HG03460 (cell line): Measurements from ENCODE around the gene SRGAP1.
"Not testable (repeated sequence)": the region's sequence is repeated elsewhere in the genome, so short reads cannot be mapped to it uniquely, and the experiment has no call there.

Experiments used
- ATAC-seq: cut with Tn5 transposase; IDR thresholded peaks from one replicate; pipeline ENCODE4 v1.9.1; 2021; ENCODE audit not compliant: unreplicated experiment

SRGAP1 gene

DNA sequence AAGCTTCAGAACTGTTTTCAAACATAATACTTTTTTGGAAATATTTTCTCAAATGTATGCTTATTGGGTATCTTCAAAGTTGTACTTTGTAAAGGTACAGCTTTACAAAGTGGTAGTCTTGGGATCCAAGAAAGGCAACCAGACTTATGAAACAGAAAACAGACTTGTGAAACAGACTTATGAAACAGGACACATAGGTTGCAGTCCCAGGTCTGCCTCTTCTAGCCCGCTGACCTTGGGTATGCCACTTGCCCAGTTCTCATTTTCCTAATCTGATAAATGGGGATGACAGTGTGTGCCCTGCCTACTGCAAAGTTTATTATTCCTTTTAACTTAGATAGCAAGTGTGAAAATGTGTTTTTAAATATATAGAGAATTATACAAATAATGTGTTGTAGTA, 263.3 kb downstream of the SRGAP1 start:
- ATAC-seq = no peak

DNA sequence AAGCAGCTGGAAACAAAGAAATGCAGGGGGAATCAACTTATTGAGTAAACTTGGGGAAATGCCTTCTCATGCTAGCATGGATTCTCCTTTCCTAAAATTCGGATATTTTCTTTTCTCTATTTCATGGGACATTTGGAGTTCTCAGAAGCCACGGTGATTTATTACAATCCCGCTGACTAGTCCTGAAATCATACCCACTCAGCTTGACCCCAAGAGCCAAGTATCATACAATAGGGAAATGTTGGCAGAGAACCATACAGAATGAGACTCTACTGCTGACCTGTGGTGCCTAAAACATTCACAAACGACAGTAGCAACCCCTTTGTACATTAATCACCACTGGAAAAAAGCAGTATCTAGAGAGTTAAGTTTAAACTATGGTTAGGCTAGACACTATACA, 265.2 kb downstream of the SRGAP1 start:
- no peak for ATAC-seq

DNA sequence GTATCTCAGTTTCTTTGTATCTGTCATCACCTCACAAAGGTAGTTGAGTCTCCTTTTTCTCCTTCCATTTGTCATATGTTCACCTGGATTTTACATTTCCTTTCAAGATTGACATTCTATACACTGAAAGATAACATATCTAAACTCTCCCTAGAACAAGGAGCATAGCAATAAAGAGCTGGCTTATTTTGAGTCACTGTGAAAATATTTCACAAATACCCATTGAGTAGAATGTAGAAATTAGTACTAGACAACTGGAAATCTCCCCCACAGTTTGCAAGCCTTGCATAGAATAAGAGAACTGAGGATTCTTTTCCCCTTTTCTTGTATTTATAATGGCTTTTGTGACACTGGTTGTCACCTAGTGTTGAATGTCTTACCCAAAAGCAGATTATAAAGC, 266.4 kb downstream of the SRGAP1 start:
- no peak for ATAC-seq

DNA sequence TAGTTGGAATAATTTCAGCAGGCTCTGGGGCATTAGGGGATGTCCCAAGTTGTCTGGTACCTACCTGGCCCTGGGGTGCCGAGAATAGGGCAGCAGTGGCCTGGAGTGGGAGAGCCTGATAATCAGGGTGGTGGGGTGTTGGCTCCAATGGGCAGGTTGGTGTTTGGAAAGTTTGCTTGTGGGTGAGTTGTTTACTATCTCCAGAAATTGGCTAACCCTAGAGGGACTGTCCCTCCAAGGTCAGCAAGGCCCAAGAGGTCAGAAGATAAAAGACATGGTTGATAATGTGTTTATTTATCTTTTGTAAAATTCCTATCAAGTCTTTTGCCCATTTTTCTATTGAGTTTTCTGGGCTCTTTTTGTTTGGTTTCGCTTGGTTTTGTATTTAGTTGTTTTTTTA, 272.5 kb downstream of the SRGAP1 start:
- ATAC-seq = no peak

DNA sequence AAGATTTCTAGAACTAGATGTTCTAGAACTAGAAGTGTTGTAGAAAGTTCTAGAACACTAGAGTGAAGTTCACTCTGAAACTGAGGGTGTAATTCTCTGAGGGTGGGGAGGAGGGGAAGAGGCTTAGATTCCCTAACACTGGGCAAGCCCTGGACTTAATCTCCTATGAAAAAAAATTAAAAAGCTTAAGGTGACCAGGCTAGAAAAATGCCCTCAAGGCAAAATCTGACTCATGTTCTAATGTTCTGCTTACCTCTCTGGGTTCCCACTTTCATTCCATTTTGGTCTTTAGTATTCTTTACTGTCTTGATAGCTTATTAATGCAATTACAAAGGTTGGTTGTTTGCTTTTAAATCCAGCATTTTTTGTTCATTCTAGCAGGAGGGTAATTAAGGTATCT, 276.1 kb downstream of the SRGAP1 start:
- no peak for ATAC-seq

DNA sequence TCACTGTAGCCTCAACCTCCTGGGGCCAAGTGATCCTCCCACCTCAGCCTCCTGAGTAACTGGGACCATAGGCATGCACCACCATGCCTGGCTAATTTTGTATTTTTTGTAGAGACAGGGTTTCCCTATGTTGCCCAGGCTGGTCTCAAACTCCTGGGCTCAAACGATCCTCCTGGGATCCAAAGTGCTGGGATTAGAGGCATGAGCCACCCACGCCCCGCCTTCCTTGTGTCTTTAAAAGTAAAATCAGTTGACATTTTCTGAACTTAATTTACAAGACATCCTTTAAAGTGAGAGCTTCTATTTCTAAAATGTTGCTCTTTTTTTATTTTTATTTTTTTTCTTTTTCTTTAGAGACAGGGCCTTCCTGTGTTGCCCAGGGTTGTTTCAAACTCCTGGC, 276.6 kb downstream of the SRGAP1 start:
- ATAC-seq = not testable (repeated sequence)

DNA sequence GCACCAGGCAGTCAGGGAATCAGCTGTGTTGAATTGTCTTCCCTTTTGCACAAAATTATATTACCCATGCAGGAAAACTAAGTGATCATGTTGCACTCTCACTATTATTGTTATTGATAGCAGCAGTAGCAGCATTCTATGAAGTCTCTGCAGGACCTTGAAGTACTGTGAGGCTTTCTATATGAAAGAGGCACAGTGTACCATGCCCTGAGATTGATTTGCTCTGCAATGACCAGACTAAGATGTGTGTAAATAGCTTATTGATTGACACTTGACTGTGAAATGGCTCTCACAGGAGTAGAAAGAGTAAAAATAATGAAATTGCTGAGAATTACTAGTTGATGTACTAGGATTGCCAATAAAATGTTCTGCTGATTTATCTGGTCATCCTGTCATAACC, 277.7 kb downstream of the SRGAP1 start:
- no peak for ATAC-seq

DNA sequence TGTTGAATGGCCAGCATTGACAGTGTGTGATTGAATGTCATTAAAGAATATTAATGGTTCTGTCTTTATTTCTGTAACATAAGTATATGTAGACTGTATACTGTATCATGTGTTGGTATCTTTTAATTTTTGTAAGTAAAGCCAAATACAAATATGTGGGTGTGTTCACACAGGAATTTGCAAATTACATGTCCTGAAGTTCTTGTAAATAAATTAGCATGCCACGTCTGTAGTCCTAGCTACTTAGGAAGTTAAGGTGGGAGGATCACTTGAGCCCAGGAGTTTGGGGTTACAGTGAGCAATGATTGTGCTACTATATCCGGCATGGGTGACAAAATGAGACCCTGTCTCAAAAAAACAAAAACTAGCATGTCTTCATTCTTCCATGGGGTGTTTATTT, 278.5 kb downstream of the SRGAP1 start:
- no peak for ATAC-seq

DNA sequence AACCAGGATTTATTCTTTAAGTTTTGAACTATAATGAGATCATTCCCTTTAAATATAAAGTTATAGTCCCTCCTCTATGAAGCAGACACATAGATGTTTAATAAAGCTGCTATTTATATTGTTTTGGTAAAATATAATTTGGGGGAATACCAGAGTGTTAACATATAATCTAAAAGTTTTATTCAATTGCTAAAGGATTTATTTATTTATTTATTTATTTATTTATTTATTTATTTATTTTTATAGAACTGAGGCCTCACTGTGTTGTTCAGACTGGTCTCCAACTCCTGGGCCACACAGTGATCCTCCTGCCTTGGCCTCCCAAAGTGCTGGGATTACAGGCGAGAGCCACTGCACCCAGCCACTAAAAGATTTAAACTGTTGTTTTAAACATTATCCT, 278.9 kb downstream of the SRGAP1 start:
- no peak for ATAC-seq

DNA sequence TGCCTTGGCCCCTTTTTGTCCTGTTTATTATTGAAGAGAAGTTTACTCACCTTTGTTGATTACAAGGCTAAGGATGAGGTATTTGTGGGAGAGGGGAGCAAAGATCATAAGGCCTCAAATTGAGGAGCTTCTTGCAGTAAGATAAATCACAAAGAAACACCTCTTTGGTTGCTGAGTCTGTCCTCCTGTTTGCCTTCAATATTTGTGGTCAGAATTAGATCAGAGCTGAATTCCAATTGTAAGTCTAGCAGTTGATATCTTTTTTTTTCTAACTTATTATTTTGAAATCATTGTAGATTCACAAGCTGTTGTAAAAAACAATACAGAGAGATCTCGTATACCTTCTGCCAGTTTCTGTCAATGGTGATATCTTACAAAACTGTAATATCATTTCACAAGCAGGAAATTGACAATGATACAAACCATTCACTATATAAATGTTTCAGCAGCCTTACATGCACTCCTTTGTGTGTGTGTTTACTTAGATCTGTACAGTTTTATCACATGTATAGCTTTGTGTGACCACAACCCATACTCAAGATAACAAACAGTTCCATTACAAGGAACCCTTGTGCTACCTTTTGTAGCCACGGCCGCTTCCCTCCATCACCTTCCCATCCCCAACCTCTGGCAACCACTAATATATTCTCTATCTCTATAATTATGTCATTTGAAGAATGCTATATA, 280.2 kb downstream of the SRGAP1 start:
- no peak for ATAC-seq

DNA sequence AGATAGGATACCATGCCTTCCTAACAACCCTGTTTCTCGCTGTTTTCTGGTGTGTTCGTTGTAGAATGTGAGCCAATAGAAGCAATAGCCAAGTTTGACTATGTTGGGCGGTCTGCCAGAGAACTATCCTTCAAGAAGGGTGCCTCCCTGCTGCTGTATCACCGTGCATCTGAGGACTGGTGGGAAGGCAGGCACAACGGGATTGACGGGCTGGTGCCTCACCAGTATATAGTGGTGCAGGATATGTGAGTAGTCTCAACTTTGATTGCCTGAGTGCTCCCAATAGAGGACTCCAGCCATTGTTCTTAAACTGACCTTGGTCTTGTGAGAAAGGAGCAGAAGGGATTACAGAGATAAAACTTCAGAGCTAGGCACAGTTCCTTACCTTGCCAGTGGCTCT, 281.4 kb downstream of the SRGAP1 start:
- no peak for ATAC-seq

DNA sequence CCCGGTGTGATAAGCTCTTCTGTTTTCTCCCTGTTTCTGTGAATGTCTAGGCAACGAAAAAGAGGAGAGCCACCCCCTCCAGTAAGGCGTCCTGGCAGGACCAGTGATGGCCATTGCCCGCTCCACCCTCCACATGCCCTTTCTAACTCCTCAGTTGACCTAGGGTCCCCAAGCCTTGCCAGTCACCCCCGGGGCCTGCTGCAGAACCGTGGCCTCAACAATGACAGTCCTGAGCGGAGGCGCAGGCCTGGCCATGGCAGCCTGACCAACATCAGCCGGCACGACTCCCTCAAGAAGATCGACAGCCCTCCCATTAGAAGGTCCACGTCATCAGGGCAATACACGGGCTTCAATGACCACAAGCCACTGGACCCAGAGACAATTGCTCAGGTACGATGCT, 283.3 kb downstream of the SRGAP1 start:
- ATAC-seq = no peak

DNA sequence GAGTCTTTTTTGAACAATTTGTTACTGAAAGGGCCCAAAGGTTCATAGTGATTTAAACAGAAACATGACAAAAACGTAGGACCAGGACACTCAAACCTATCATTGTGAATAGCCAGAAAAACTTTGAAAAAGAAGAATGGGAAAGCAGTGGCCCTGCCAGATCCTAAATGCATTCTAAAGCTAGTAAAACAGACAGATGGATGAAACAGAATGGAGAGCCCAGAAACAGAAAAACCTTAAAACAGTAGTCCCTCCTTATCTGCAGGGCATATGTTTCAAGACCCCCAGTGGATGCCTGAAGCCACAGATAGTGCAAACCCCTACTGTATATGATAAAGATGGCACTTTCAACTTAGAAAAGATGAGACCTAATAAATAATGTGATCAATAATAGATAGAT, 283.9 kb downstream of the SRGAP1 start:
- no peak for ATAC-seq

DNA sequence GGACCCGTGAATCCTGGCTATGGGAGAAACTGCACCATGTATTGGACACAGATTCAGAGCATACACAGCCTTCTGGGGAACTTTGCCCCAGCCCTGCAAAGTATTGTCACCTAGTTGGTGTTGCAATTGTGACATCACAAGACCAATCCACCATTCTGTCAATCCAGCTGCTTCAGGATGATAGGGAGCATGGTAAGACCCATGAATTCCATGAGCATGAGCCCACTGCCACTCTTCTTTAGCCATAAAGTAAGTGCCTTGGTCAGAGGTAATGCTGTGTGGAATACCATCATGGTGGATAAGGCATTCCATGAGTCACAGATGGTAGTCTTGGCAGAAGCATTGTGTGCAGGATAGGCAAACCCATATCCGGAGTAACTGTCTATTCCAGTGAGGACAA, 286.0 kb downstream of the SRGAP1 start:
- ATAC-seq = not testable (repeated sequence)

DNA sequence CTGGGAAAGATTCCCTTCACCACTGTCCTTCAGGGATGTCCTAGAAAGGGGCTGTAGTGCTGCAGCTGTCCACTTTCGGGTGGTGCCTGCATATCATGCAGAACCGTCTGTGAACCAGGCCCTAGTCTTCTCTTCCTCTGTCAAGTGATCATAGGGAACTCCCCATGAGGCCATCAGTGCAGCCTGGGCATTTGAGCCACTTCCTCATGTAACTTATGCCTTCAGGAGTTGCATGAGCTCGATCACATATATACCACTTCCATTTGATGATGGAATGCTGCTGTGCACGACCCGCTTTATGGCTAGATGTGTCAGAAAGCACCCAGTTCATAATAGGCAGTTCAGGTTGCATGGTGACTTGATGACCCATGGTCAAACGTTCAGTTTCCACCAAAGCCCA, 287.0 kb downstream of the SRGAP1 start:
- not testable (repeated sequence) for ATAC-seq

DNA sequence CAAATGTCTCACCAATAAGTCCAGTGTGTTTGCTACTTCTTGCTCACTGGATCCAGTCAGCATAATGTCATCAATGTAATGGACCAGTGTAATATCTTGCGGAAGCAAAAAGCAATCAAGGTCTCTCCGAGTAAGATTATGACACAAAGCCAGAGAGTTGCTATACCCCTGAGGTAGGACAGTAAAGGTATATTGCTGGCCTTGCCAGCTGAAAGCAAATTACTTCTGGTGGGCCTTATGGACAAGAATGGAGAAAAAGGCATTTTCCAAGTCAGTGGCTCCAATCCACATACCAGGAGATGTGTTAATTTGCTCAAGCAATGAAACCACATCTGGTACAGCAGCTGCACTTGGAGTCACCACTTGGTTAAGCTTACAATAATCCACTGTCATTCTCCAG, 288.2 kb downstream of the SRGAP1 start:
- not testable (repeated sequence) for ATAC-seq

DNA sequence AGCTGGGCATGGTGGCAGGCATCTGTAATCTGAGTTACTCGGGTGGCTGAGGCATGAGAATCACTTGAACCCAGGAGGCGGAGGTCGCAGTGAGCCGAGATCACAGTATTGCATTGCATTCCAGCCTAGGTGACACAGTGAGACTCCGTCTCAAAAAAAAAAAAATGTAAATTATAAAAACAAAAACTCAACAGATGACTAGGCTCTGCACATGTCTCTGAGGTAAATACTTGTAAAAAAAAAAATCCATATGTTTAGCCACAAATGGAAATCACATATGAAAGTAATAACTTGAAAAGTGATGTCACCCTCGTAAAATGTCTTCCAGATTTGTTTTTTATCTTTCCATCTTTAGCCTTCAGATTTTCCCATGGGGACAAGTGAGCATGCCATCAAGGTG, 292.6 kb downstream of the SRGAP1 start:
- ATAC-seq = no peak

DNA sequence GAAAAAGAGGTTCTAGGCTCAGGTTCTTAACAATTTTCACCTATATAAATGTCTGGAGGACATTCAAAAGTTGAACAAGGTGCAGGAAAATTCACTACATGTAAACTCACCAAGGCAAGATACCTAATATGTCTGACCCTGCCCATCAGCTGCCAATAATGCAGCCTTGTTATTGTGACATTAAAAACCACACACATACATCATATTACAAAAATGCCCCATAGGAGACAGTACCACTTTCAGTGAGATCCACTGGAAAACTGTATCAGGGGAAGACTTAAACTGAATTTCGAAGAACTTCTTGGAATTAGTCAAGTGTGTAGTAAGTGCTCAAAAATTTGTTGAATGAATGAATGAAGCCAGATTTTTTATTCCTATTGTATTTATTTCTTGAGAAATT, 294.5 kb downstream of the SRGAP1 start:
- no peak for ATAC-seq

DNA sequence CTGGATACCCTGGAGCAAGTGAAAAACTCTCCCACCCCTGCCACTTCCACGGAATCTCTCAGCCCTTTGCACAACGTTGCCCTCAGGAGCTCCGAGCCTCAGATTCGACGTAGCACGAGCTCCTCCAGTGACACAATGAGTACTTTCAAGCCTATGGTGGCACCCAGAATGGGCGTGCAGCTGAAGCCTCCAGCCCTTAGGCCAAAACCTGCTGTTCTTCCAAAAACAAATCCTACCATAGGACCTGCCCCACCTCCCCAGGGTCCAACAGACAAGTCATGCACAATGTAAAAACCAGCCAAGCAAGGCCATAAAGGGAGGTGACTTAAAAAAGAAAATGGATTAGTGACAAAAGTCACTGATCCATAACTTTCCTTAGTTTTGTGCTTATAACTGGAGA, 297.9 kb downstream of the SRGAP1 start:
- ATAC-seq = no peak

DNA sequence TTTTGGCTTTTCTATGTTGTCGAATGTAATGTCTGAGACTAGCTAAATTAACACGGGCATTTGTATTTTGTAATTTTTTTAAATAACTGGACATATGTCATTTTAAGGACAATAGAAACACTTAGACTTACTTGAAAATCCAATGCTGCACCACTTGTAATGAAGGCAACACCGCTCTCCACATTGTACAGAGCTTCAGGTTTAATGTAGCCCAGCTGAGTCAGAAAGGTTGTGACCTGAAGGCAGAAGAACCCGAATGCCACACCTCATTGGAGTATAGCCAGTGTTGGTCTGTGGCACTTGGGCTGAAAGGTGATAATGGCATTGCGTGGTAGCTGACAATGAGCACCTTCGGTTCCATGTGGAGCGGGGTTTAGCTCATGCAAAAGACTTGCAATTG, 298.3 kb downstream of the SRGAP1 start:
- ATAC-seq = no peak

DNA sequence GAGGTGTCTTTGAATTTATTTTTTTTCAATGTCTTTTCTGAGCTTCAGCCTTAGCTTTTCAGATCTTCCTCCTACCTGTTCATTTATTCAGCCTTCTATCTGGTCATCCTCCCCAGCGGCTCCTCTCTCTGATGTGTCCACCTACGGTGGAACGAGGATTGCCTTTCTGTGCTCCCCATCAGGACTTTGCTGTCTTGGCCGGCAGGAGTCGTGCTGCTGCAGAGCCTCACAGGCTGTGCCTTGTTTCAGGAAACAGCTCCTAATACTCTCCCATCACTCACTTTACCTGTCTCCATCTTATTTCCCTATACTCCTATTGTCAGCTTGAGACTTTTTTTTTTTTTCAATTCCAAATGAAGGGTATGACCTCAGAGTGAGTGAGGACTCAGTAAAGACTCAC, 300.7 kb downstream of the SRGAP1 start:
- ATAC-seq = no peak

DNA sequence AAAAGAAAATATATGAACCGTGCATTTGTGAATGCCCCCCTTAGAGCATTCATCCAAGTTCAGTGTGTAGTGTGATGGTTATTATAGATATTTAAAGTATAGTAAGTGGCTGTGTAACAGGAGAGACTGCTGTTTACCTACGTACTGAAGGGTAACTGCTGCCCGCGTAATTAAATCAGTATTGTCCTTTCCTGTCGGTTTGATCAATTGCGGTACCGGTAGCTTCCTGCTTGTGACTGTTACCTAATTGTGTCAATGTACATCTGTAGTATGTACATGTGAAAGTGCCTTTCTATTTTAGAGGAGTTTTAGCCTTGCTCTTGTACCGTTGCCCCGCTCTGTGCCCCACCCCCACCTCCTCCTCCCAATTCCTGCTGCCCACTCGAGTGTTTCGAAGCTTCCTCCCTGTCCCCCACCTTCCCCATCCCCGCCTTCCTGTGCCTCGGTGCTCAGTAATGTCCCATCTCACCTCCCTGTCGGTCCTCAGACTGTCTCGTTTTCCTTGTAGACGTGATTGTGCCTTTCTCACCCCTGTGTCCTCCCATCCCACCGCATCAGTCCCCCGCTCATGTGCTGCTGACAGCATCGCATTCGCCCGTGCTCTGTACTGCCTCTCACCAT, 302.6 kb downstream of the SRGAP1 start:
- peak; percentile 38 for ATAC-seq

DNA sequence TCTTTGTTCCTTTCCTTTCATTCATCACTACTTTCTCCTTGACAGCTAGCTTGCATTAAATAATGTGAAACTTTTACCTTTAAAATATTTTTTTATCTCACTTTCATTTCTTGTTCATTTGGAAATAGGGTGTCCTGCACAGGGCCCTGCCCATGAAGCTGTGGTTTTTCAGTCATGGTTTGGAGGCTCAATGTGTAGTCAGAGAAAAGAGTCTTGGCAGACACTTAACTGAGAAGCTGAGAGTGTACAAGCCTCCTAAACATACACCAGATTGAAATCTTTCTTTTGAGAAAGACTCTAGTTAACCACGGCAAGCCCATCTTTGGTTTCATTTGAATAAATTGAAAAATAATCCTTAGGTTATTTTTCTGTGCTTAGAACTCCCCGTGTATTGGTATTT, 303.4 kb downstream of the SRGAP1 start:
- ATAC-seq = peak; percentile 50
